Stimulated activated CD8-positive, alpha-beta memory T cell treated with anti-CD3 and anti-CD28 coated beads, Interleukin-2, amount 100 ng/mL, for 48 hours (primary cell): Measurements from ENCODE around the gene CELF2.

Experiments used
- DNase-seq, 2 donors: peaks; one replicate each; pipeline ENCODE4 v3.0.0-alpha.2; 2020; ENCODE audit warnings: low read depth in 2 of 2

Gene CELF2

GRCh38 chr10:11270135-11270857, 252.6 kb downstream of the CELF2 start:
- peak; percentile 71 to 72 for DNase-seq

GRCh38 chr10:11270858-11271179, 253.1 kb downstream of the CELF2 start:
- no peak for DNase-seq

- DNase-seq: peak; percentile 14 to 15
Observed at GRCh38 chr10:11272915-11273389, 255.3 kb downstream of the CELF2 start.

GRCh38 chr10:11274452-11274851, 256.8 kb downstream of the CELF2 start:
- DNase-seq: no peak

- DNase-seq: no peak
Observed at GRCh38 chr10:11275651-11276050, 258.0 kb downstream of the CELF2 start.

GRCh38 chr10:11276449-11276990, 258.8 kb downstream of the CELF2 start:
- DNase-seq: no peak

GRCh38 chr10:11279314-11279713, 261.6 kb downstream of the CELF2 start:
- no peak for DNase-seq

GRCh38 chr10:11280187-11280932, 262.7 kb downstream of the CELF2 start:
- DNase-seq: no peak

- DNase-seq: no peak
Observed at GRCh38 chr10:11282156-11282555, 264.5 kb downstream of the CELF2 start.

GRCh38 chr10:11282661-11283060, 265.0 kb downstream of the CELF2 start:
- DNase-seq: no peak

GRCh38 chr10:11284291-11285085, 266.8 kb downstream of the CELF2 start:
- no peak for DNase-seq

- no peak for DNase-seq
Observed at GRCh38 chr10:11285171-11285570, 267.5 kb downstream of the CELF2 start.

- DNase-seq: no peak
Observed at GRCh38 chr10:11286261-11286852, 268.7 kb downstream of the CELF2 start.

GRCh38 chr10:11288302-11288701, 270.6 kb downstream of the CELF2 start:
- DNase-seq: no peak

- no peak for DNase-seq
Observed at GRCh38 chr10:11290156-11290890, 272.7 kb downstream of the CELF2 start.

- DNase-seq: no peak
Observed at GRCh38 chr10:11292576-11293302, 275.1 kb downstream of the CELF2 start.

GRCh38 chr10:11293332-11293731, 275.7 kb downstream of the CELF2 start:
- no peak for DNase-seq

- DNase-seq: no peak
Observed at GRCh38 chr10:11294831-11295450, 277.3 kb downstream of the CELF2 start.

- DNase-seq: no peak
Observed at GRCh38 chr10:11295492-11295891, 277.8 kb downstream of the CELF2 start.

- no peak for DNase-seq
Observed at GRCh38 chr10:11297136-11297535, 279.5 kb downstream of the CELF2 start.
